Neural crest cell (in vitro differentiated cells): Measurements from ENCODE around the gene GARS1. TPM values are rescaled to one million over a fixed set of nuclear protein-coding genes. Genes with fewer than 3 reads are reported as not detected.

ENCODE experiments used
- DNase-seq: peaks from one replicate; pipeline ENCODE4 v3.0.0; 2021; ENCODE audit warnings: low read depth, mixed read lengths, low spot score
- H3K27ac Mint-ChIP-seq: one replicate; pipeline ENCODE4 v1.8.0; 2021; ENCODE audit warnings: mild to moderate bottlenecking, mixed read lengths; ENCODE audit not compliant: unreplicated experiment
- H3K27me3 Mint-ChIP-seq: 2 replicates; pipeline ENCODE4 v1.8.0; 2021; ENCODE audit warnings: low read depth, mild to moderate bottlenecking, mixed read lengths
- H3K36me3 Mint-ChIP-seq: 2 replicates; pipeline ENCODE4 v1.8.0; 2021; ENCODE audit warnings: low read depth, mild to moderate bottlenecking, mixed read lengths
- H3K4me1 Mint-ChIP-seq: 2 replicates; pipeline ENCODE4 v1.8.0; 2021; ENCODE audit warnings: mixed read lengths
- H3K4me3 Mint-ChIP-seq: one replicate; pipeline ENCODE4 v1.8.0; 2021; ENCODE audit warnings: mild to moderate bottlenecking, mixed read lengths
- H3K9me3 Mint-ChIP-seq: 2 replicates; pipeline ENCODE4 v1.8.0; 2021; ENCODE audit warnings: mixed read lengths
- CTCF ChIP-seq: fragments of 200-600 bp; sonication (generic); conservative IDR thresholded peaks from 2 replicates; pipeline ENCODE4 v1.5.0; 2021; ENCODE audit warnings: antibody characterized with exemption, mild to moderate bottlenecking
- long read RNA-seq: library from polyadenylated mRNA; unstranded; transcript quantifications from one replicate; pipeline ENCODE4 v2.0.0, GENCODE V29; 2020
- total RNA-seq: library from RNA; stranded (reverse); gene quantifications from 2 replicates; pipeline ENCODE4 v1.2.1, GENCODE V29; 2021

Gene GARS1
- total RNA-seq, result 151 and 152 TPM in 2 replicates
- long read RNA-seq, transcript GARS-201 (17 exons, 2,634 nt), result major isoform, 277 of 312 reads
- long read RNA-seq, partial matches to known transcripts, result 24 of 312 reads
- long read RNA-seq, other reads (novel, unspliced or antisense), result 10 of 312 reads

GRCh38 chr7:30594540-30595435 is at the start of gene GARS1:
Gene GARS1, plus strand, starts transcription at chr7:30594878. Its CDS starts 44 bp downstream, at chr7:30594922.
- H3K36me3 Mint-ChIP-seq, result peaks cover 7% of the 10 kb centered on the region
- H3K4me3 Mint-ChIP-seq, result peak within 1 kb of the TSS; percentile 98
- no peaks in the 10 kb centered on the region for H3K27me3 Mint-ChIP-seq
- no peaks in the 10 kb centered on the region for H3K9me3 Mint-ChIP-seq
- TF ChIP-seq CTCF, result no peak
- H3K4me1 Mint-ChIP-seq, result peaks cover 45% of the 10 kb centered on the region
- DNase-seq, result peak; percentile 81
- H3K27ac Mint-ChIP-seq, result peak within 1 kb of the TSS; percentile 98

GRCh38 chr7:30545791-30546555 is 48.7 kb upstream of the GARS1 start:
- no peak for DNase-seq
- no peaks in the 10 kb centered on the region for H3K27me3 Mint-ChIP-seq
- H3K4me1 Mint-ChIP-seq, result peaks cover 22% of the 10 kb centered on the region
- peaks cover 14% of the 10 kb centered on the region for H3K36me3 Mint-ChIP-seq
- peak overlapping the region; percentile 45 for H3K27ac Mint-ChIP-seq
- H3K4me3 Mint-ChIP-seq, result no peak overlapping the region
- peaks cover 2% of the 10 kb centered on the region for H3K9me3 Mint-ChIP-seq
- no peak for TF ChIP-seq CTCF

- no peak for DNase-seq
- no peak for TF ChIP-seq CTCF
- peaks cover 14% of the 10 kb centered on the region for H3K36me3 Mint-ChIP-seq
- peaks cover 22% of the 10 kb centered on the region for H3K4me1 Mint-ChIP-seq
- H3K27me3 Mint-ChIP-seq, result no peaks in the 10 kb centered on the region
- H3K4me3 Mint-ChIP-seq, result no peak overlapping the region
- H3K9me3 Mint-ChIP-seq, result peaks cover 2% of the 10 kb centered on the region
- H3K27ac Mint-ChIP-seq, result no peak overlapping the region
Measured at GRCh38 chr7:30546596-30546995, 48.1 kb upstream of the GARS1 start.

GRCh38 chr7:30548845-30549244 is 45.8 kb upstream of the GARS1 start:
- peak overlapping the region; percentile 29 for H3K4me3 Mint-ChIP-seq
- no peaks in the 10 kb centered on the region for H3K27me3 Mint-ChIP-seq
- peaks cover 16% of the 10 kb centered on the region for H3K36me3 Mint-ChIP-seq
- peak; percentile 88 for TF ChIP-seq CTCF
- no peaks in the 10 kb centered on the region for H3K9me3 Mint-ChIP-seq
- peak; percentile 69 for DNase-seq
- peaks cover 22% of the 10 kb centered on the region for H3K4me1 Mint-ChIP-seq
- H3K27ac Mint-ChIP-seq, result peak overlapping the region; percentile 96

- Mint-ChIP-seq H3K4me1 (peaks cover 22% of the 10 kb centered on the region), H3K4me3 (no peak overlapping the region), H3K36me3 (peaks cover 12% of the 10 kb centered on the region), H3K27me3 (no peaks in the 10 kb centered on the region), H3K9me3 (no peaks in the 10 kb centered on the region), H3K27ac (no peak overlapping the region)
- DNase-seq, result no peak
- no peak for TF ChIP-seq CTCF
Measured at GRCh38 chr7:30549931-30550493, 44.7 kb upstream of the GARS1 start.
